HG03571 (cell line): Measurements from ENCODE around the gene CDC42.
A peak's percentile ranks its signal among the peaks of the same experiment; 100 is the strongest.

Source experiments
- ATAC-seq: cut with Tn5 transposase; IDR thresholded peaks from one replicate; pipeline ENCODE4 v1.9.1; 2021; ENCODE audit not compliant: unreplicated experiment

Gene CDC42

DNA sequence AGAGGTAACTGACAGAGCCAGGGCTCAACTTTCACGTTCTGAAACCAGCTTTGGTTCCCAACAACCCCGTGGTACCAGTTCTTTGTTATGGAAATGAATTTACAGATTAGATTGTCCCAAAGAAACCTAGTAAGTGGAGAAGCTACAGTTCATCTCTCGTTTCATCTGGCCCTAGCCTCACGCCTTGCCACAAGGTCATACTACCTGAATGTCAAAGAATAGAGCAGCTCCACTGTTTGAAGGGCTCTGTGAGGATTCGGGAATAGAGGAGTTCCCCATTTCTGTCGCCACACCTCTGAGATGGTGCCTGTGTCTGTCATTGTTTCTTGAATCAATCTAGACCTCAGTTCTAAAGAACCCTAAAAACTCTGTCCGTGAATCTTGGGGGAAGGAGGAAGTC lies 15.0 kb upstream of the CDC42 start:
- ATAC-seq = no peak

DNA sequence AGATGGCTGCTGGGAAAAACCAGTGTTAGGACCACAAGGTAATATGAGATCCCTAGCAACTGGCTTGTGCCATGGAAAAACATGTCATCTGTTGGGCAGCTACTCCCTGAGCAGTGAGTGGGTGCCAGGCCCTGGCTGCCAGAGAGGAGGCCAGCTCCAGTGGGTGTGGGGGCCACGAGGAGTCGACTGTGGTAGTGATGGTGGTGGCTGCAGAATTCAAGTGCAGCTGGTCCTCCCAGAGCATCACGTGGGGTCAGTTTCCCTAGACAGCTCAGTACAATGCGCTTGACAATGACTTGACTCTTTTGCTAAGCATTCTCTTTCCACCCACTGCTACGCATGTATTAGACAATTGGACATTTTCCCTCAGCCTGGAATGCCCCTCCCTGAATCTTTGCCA lies 14.5 kb upstream of the CDC42 start:
- no peak for ATAC-seq

DNA sequence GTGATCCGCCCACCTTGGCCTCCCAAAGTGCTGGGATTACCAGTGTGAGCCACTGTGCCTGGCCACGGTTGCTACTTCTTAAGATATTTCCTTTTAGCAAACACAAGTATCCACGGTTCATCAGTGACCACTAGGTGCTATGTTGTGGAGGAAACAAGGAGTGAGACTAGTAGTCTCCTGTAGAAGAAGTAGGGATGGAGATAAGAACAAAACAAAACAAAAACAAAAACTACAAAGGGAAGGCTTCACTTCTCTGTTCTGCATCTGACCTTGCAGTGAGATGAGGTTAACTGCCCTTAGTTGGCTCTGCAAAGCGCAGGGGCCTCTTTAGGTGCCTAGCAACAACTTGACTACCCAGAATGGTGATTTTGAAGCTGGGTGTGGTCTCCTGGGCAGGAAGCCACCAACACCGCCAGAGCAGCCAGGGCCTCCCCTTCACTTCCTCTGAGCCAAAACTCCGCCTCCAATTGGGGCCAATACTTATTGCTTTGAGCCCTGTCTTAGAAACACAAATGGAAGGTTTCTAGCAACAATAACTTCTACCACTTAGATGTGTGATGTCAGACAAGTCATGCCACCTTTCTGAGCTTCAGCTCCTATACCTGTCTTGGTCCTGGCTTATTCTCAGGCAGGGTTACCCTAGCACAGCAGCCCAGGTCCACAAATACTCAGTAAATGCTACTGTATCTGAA lies 12.8 kb upstream of the CDC42 start:
- ATAC-seq = peak; percentile 96

DNA sequence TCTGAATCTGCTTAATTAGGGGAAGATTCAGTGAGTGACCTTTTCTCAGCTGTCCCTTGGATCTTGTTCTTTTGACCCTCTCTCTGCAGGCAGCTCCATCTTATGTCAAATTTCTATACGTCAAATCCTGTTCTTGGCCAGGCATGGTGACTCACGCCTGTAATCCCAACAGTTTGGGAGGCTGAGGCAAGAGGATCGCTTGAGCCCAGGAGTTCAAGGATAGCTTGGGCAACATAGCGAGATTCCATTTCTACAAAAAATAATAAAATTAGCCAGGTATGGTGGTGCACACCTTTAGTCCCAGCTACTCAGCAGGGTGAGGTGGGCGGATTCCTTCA lies 12.3 kb upstream of the CDC42 start:
- no peak for ATAC-seq

DNA sequence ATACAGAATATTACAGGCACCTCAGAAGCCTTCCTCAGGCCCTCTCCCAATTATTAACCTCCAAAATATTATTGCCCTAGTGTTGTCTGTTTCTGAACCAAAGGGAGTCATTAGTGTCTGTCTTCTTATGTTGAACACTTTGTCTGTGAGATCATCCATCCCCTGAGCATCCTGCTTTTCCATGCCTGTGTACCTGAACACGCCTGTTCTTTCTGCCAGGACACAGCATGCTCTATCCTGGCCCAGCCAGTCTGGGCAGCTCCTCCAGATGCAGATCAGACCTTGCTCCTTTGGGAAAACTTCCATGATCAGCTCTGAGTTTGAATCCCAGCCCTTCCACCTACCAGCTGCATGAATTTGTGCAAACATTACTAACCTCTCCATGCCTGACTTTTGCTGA lies 11.0 kb upstream of the CDC42 start:
- no peak for ATAC-seq

DNA sequence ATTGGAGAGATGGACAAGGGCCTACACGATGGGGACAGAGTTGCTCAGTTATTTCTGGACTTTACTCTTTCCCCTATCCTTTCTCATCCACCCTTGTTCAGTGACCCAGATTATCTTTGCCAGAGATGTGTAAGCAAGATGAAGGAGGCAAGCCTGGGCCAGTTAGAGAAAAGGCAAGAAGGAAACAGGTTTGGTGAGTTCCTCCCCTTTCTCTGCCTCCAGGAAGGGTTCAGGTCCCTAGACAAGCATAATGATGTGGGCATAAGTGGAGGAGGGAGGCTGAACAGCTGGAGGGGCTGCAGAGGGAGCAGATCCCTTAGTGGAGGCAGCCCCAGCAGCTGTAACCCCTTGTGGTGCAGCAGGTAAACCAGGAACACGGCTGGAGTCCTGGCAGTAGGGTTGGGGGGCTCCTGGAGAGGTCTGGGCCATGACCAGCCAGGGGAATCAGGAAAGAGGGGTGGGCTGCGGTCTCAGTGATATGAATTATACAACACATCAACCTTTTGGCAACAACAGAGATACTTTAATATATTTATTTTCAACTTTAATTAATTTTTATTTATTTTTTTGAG lies 9.2 kb upstream of the CDC42 start:
- no peak for ATAC-seq

DNA sequence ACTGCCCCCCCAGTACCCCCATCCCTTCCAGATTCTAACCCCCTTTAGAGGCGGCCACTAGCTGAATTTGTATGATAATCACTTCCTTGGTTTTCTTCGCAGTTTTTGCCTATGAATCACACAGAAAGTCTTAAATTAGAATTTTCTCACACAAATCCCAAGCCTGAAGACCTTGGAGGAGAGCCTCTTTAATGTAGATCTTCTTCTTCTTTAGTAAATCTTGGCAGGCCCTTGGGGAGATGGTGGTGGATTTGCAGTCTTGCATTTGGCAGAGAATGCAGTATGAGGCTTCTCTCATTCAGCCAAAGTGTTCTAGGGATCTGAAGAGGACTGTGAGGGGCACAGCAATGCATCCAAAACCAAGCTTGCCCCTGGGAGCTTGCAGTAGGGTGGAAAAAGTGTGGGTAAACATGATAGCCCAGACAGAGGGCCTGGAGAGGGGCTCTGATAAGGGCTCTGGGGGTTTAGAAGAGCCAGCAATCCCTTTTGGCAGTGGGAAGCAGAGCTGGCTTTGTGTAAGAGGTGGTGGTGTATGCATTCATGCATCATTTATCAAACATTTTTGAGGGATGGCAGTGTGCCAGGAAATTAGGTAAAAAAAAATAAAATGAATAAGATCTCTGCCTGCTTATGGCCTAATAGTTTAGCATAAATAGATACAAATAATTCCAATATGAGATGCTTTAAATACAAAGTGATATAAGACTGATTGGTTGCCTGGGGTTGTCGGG lies 7.7 kb upstream of the CDC42 start:
- no peak for ATAC-seq

DNA sequence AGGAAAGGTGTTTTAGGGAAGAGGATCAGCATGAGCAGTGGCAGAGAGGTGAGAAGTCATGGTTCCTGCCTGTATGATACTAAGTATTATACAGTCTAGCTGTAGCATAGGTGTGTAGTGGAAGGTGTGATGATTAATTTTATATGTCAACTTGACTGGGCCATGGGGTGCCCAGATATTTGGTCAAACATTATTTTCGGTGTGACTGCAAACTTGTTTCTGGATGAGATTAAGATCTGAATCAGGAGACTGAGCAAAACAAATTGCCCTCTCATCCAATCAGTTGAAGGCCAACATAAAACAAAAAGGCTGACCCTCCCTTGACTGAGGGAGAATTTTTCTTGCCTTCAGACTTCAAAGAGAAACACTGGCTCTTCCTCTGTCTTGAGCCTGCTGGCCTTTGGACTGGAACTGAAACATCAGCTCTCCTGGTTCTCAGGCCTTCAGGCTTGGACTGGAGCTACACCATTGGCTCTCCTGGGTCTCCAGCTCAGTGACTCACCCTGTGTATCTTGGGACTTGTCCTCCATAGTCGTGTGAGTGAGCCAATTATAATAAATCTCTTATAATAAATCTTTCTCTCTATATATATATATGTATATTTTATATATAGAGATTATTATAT lies 6.8 kb upstream of the CDC42 start:
- ATAC-seq = no peak

DNA sequence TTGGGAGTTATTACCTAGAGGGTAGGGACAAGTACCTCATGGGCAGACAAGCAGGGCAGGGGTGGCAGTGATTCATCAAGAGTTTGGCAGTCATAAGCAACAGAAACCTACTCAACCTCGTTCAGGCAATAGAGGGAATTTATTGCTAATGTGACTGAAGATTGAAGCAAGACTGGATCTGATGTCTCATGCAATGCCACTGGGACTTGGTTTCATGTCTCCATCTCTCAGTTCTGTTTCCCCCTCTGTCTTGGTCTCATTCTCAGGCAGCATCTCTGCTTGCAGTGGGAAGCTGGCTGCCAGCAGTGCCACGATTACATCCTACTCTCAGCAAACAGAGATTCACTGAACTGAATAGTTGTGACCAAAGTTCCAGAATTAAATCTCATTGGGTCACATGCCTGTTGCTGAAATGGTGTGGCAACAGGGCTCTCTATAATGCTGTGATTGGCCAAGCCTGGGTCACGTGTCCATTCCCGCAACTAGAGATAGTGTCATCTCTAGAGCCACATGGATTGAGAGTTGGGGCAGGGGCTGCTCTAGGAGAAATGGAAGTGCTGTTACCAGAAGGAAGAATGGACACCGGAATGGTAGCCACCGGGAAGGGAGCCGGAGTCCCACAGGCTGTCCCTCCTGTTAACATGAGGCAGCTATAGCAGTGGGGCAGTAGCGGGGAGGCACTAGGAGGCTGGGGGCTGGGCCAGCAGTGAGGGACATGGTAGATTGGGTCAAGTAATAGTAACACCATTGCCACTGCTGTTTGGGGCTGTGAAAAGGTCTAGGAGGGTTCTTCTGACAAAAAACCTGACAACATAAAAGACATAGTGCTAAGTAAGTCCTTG lies 3.9 kb upstream of the CDC42 start:
- ATAC-seq = no peak

DNA sequence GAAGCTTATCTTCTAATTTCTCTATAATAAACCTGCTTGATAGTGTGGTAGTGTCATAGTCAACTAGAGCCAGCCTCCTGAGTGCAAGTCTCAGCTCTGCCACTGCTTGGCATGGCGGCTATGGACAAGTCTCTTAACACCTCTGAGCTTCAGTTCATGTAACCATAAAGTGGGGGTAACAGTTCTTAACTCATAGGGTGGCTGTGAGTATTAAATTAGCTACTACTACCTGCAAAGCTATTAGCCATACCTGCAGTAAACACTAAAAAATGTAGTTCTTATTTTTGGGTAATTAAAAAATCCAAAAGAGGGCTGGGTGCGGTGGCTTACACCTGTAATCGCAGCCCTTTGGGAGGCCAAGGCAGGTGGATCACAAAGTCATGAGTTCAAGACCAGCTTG lies 2.2 kb upstream of the CDC42 start:
- no peak for ATAC-seq

DNA sequence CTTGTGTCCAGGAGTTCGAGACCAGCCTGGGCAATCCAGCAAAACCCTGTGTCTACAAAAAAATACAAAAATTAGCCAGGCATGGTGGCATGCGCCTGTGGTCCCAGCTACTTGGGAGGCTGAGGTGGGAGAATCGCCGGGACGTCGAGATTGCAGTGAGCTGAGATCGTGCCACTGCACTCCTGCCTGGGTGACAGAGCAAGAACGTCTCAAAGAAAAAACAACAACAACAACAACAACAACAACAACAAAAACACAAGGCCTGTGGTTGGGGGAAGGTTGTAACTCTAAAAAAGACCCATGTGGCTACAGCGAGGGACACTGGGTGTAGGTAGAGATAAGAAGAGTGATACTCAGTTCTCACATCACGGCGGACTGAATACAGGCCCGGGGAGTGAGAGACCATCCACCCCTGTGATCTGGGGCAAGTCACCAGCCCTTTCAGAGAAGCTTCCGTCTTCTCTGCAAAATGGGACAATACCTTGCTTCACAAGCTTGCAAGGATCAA lies 848 bp upstream of the CDC42 start:
- no peak for ATAC-seq

DNA sequence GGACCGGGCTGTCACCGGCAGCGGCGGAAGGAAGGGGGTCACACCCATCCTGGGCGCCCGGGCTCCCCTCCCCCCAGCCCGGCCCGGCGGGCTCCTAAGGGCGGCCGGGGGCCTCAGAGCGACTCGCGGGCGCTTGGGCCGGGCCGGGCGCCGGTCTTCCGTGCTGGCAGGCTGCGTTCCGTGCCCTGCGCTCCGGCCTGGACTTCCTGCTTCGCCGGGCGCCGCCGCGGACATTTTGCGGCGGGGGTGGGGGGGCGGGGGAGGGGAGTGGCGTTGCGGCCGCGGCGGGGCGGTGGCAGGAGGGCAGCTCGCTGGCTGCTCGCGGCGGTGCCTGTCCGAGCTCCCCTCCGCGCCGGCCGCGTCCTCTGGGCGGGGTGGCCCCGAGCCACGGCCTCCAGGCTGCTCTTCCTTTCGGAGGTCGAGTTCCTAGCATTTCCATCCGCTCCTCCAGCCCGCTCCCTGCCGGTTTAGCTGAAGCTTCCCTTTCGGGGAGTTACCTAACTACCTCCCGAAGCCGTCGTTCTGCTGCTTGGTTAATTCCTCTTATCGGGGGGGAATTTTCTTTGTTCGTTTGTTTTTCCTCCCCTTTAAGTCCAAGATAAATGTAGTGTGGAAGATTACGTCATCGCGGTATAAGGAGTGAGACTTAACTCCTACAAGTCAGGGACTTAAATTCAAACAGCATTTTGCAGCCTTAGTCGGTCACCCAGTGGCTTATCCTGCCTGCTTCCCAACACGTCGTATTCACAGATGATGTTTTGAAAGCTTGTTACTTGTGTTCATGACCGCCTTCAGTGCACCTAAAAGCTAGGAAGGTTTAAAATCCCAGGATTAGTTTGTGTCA lies 730 bp downstream of the CDC42 start:
- peak; percentile 27 for ATAC-seq

DNA sequence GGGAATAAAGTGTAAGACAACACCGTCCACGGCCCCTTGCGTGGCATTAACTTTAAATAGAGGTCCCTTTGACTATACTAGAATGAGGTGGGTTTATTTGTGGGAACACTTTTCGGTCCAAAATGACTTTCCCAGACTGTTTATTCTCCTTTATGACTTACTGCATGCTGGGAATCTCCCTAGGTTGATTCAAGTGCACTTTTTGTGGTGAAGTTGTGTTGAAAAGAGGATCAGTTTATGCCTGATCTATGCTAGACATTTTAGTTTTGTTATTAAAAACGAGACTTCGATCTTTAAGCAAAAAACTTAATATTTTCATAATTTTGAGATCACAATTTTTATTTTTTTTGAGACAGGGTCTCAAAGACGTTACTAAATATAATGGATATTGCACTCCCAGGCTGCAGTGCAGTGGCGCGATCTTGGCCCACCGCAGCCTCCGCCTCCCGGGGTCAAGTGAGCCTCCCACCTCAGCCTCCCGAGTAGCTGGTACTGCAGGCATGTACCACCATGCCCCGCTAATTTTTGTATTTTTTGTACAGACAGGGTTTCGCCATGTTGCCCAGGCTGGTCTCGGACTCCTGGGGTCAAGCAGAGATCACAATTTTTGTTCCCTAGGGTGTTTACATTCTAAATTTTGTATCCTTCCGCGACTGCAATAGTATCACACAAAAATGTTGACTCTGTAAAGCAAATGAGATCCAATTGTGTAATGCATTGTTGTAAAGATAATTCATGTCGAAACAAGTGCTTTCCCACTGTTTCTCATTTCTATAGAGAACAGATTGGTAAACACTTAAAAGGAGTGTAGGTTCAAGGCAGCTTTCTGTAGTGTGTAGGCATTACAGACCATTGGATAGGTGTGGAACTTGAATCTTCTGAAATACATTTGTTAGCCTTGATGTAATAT lies 1.6 kb downstream of the CDC42 start:
- no peak for ATAC-seq

DNA sequence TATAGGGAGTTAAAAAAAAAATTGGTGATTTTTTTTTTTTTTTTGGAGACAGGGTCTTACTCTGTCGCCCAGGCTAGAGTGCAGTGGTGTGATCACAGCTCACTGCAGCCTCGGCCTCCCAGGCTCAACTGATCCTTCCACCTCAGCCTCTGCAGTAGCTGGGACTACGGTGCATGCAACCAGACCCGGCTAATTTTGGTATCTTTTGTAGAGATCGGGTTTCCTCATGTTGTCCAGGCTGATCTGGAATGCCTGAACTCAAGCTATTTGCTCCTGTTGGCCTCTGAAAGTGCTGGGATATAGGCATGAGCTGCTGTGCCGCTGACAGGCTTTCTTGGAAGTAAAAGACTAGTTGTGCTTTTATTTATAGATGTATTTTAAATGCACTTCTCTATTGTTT lies 3.0 kb downstream of the CDC42 start:
- ATAC-seq = no peak

DNA sequence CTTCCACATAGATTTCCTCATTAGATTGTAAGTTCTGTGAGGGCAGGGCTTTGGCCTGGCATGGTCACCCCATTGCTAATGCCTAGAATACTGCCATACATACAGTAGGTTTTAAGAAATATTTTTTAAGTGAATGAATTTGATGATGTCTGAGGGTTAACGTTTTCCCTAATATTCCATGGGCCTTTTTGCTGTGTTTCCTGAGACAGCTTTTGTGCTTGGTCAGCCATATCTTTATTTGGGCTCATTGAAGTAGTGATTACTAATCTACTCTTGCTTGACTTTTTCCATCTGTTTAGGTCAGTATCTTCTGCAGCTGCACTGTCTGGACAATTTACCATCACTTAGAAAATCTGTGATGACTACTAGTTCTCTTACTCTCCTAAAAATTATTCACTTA lies 3.5 kb downstream of the CDC42 start:
- ATAC-seq = no peak

DNA sequence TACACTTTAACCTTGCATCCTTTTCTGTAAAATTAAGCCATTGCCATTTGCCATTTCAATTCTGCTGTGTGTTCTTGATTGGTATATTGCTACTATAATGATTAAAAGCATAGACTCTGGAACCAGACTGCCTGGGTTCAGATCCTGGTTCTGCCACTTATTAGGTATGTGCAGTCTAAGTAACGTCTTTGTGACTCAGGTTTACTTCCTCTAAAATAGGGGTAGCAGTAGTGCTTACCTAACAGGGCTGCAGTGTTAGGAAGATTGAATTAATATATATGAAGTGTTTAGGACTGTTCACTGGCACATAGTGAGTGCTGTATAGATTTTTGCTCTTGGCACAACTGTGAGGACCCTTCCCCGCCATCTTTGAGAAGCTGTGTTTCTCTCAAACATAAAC lies 4.4 kb downstream of the CDC42 start:
- no peak for ATAC-seq

DNA sequence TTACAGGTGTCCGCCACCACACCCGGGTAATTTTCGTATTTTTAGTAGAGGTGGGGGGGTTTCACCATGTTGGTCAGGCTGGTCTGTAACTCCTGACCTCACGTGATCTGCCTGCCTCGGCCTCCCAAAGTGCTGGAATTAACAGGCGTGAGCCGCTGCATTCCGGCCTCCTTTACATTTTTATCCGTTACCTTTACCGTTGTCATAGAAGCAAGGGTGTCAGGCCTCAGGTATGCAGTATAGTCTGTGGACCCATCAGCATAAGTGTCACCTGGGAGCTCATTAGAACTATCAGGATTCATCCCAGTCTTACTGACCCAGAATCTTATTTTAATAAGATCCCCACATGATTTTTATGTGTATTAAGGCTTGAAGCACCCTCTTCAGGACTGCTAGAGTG lies 5.4 kb downstream of the CDC42 start:
- no peak for ATAC-seq

DNA sequence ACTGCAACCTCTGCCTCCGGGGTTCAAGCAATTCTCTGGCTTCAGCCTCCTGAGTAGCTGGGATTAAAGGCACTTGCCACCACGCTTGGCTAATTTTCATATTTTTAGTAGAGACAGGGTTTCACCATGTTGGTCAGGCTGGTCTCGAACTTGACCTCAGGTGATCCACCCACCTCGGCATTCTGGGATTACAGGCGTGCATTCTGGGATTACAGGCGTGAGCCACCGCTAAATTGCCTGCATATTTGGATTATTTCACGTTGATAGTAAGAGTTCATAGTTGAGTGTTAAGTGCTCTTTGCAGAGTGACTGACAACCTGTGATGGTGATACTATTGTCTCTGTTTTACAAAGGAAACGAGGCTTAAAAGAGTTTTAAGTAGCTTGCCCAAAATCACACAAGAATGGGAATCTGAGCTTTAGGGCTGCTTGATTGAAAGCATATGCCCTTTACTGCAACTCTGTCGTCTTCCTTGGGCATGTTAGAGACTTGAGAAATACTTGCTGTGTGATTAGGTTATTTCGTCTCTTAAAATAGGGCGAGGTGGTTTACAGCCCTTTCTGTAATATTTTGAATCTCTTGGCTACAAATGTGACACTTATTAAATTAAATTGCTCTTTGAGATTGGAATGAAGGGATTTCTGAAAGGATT lies 12.4 kb downstream of the CDC42 start:
- ATAC-seq = no peak

DNA sequence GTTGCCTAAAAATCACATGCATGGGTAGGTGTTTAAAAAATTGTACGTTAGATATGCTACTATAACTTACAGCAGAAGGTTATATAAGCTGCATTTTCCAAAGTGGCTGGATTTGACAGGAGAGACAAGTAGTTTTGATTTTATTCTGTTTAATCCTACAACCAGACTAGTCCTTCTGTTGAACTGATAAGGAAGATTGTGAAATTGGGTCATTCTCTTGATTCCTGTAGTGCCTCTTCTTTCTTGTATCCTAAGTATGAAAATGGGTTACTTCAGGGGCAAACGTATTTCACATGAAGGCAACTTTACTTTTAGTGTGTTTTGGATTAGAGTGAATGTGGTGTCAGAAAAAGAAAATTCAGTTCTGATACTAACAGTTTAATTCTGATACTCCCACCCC lies 19.0 kb downstream of the CDC42 start:
- ATAC-seq = no peak
